Fibroblast of mammary gland (primary cell): ENCODE results near the gene RBP2.

Experiments used
- DNase-seq: peaks from one replicate; pipeline ENCODE4 v3.0.0-alpha.2; 2010; ENCODE audit warnings: low read depth
- H3K4me3 ChIP-seq: 2 replicates; pipeline ENCODE4 v1.5.1; 2011; ENCODE audit warnings: low read depth, mild to moderate bottlenecking, low read length, moderate library complexity; ENCODE audit not compliant: control insufficient read depth
- CTCF ChIP-seq: conservative IDR thresholded peaks from 2 replicates; pipeline ENCODE4 v1.5.1; 2011; ENCODE audit warnings: low read depth, low read length, inconsistent platforms; ENCODE audit not compliant: control insufficient read depth, insufficient read depth

Gene RBP2

GRCh38 chr3:139460076-139460475, 16.2 kb downstream of the RBP2 start:
- H3K4me3 ChIP-seq = no peak overlapping the region
- DNase-seq = peak; percentile 13
- no peak for TF ChIP-seq CTCF

GRCh38 chr3:139458348-139458747, 18.0 kb downstream of the RBP2 start:
- DNase-seq = no peak
- no peak for TF ChIP-seq CTCF

GRCh38 chr3:139457066-139457465, 19.2 kb downstream of the RBP2 start:
- no peak for TF ChIP-seq CTCF
- DNase-seq = no peak
- H3K4me3 ChIP-seq = no peak overlapping the region

More at GRCh38 chr3:139458348-139458747, 18.0 kb downstream of the RBP2 start:
- H3K4me3 ChIP-seq = no peak overlapping the region

GRCh38 chr3:139456386-139456785, 19.9 kb downstream of the RBP2 start:
- H3K4me3 ChIP-seq = no peak overlapping the region
- TF ChIP-seq CTCF = no peak
- no peak for DNase-seq

DNA sequence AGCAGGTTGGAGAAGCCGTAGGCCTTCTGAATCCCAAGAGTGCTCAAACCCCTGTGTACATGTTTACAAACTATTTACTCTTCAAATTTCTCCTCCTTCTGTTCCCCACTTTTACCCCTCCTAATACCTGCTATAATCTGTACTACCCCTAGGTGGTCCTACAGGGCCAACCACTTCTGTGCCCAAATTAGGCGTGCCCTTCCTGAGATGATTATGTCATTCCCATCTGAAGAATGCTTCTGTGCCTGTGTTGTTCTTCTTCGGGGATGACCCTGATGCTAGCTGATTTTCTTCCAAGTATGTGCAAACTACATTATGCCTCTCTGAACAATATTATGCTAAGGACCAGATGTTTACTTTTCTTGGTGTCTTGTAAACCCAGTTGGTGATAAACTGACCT, 20.5 kb downstream of the RBP2 start:
- no peak overlapping the region for H3K4me3 ChIP-seq
- no peak for DNase-seq
- no peak for TF ChIP-seq CTCF

DNA sequence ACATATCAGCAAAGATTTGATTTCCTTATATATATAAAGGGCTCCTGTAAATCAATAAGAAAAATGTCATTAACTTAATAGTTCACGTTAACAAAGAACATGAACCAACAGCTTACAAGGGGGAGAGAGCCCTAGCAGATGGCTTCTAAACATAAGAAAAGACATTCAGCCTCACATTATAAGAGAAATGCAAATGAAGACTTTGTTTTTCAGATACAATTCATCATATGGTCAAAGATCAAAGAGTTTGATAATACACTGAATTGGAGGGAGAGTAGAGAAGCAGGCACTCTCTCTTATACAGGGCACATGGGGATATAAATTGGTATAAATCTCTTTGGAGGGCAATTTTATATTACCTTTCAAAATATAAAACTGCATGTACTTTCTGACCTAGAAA, 21.1 kb downstream of the RBP2 start:
- no peak overlapping the region for H3K4me3 ChIP-seq
- no peak for TF ChIP-seq CTCF
- no peak for DNase-seq

DNA sequence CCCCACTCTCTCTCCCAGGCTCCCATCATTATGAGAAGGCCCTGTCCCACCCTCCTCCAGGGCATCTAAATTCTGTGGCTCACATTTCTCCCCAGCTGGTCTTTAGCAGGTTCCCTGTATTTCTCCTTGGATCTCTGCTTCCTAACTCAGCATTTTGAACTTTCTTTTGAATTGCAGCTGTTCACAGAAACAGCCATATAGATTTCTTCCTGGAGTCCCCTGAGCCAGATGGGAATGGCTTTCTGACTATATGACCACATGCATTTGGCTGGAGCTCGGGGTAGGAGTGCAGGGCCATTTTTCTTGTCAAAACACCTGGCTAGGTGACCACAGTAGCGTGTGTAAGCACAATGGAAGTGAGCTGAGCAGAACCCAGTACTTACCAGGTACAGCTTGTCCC, 22.0 kb downstream of the RBP2 start:
- no peak overlapping the region for H3K4me3 ChIP-seq
- TF ChIP-seq CTCF = no peak
- no peak for DNase-seq
